Left cardiac atrium (tissue), 4 donors: Measurements from ENCODE around the gene PHPT1. TPM values are rescaled to one million over a fixed set of nuclear protein-coding genes. Genes with fewer than 3 reads are reported as not detected.

ENCODE experiments used
- ATAC-seq, 2 donors: fragments of 200-7000 bp; cut with Tn5 transposase; one replicate each; pipeline ENCODE4 v1.9.1; 2020; ENCODE audit warnings: mild to moderate bottlenecking in 2 of 2, moderate library complexity in 2 of 2
- DNase-seq: peaks from one replicate; pipeline ENCODE4 v3.0.0-alpha.2; 2020
- intact Hi-C, 2 donors: fragments of 100-400 bp; cut with DNase I; formaldehyde crosslinking; loops; one replicate each; pipeline versions ENCODE4 v1.14.1 to v1.15.1; 2022 to 2023
- microRNA-seq, 2 donors: library from miRNA; unstranded; fragments of <30 nt; microRNA quantifications; one replicate each; pipeline ENCODE4 v1.2.0, GENCODE V29; 2020
- total RNA-seq, 2 donors: library from RNA; stranded (reverse); fragmentation: NEBNext Ultra II Directional; extraction: Animal tissue kit (Norgen Biotek cat#: 25700); gene quantifications; one replicate each; pipeline ENCODE4 v1.2.1, GENCODE V29; 2021
- donor health status: DM: no; HTN: yes; CAD: no.
- donor health status: DM: no; HTN: yes; CAD: no; lungs with severe emphysema.
- donor health status: DM: yes; HTN: yes; CAD: no.
- donor health status: Dilated cardiomyopathy.

PHPT1 gene
- total RNA-seq, 2 donors from 2014 or later: 184 to 189 TPM

- ATAC-seq: no peak
- no peak for DNase-seq
- intact Hi-C loops: no loop called here
These were observed 41.5 kb downstream of the PHPT1 start for GRCh38 chr9:136890661-136891060.

GRCh38 chr9:136896027-136896426 lies 46.8 kb downstream of the PHPT1 start:
- intact Hi-C loops: no loop called here
- DNase-seq (no peak), ATAC-seq (no peak)

GRCh38 chr9:136898483-136899100 lies 49.4 kb downstream of the PHPT1 start:
- DNase-seq (no peak), ATAC-seq (no peak)
- intact Hi-C loops: no loop called here

- intact Hi-C loops: no loop called here
- DNase-seq (no peak), ATAC-seq (no peak)
These were observed 50.0 kb downstream of the PHPT1 start for GRCh38 chr9:136899196-136899595.

- no peak for ATAC-seq
- intact Hi-C loops: no loop called here
- DNase-seq: no peak
These were observed 51.3 kb downstream of the PHPT1 start for GRCh38 chr9:136900556-136900955.

Small RNA genes lying within 50 kb of the gene (microRNA-seq; reads per million reads assigned to microRNA genes)
- gene MIR4292 (0 reads per million in 2 donors), gene MIR4479 (0 reads per million in 2 donors)

Other genes starting within 250 kb of the PHPT1 start
- 100 to 1,000 TPM in 1 of 2 donors, 10 to 100 TPM in 1; 86.6 to 138 TPM for gene EGFL7, start 186.5 kb upstream of the PHPT1 start, total RNA-seq
- gene AGPAT2, start 162.0 kb upstream of the PHPT1 start, total RNA-seq: 100 to 1,000 TPM; 154 TPM
- 10 to 100 TPM; 23.2 to 35.2 TPM for gene DIPK1B, start 136.8 kb upstream of the PHPT1 start, total RNA-seq
- 10 to 100 TPM in 1 of 2 donors, 1 to 10 TPM in 1; 9.3 to 20.1 TPM for gene LCN10, start 106.5 kb upstream of the PHPT1 start, total RNA-seq
- 10 to 100 TPM; 18.2 to 51.8 TPM for gene LCN6, start 100.9 kb upstream of the PHPT1 start, total RNA-seq
- not detected for gene LCN8, start 91.2 kb upstream of the PHPT1 start, total RNA-seq
- 1 to 10 TPM in 1 of 2 donors, under 1 TPM in 1; 0.41 to 1.1 TPM for gene LCN15, start 84.9 kb upstream of the PHPT1 start, total RNA-seq
- gene TMEM141, start 58.1 kb upstream of the PHPT1 start, total RNA-seq: 10 to 100 TPM; 81.1 to 85.7 TPM
- 1 to 10 TPM; 1.1 to 1.6 TPM for gene CCDC183, start 53.1 kb upstream of the PHPT1 start, total RNA-seq
- 10 to 100 TPM; 61.6 to 71.4 TPM for gene RABL6, start 41.5 kb upstream of the PHPT1 start, total RNA-seq
- gene AJM1, start 6.9 kb upstream of the PHPT1 start, total RNA-seq: 1 to 10 TPM; 5.0 to 9.6 TPM
- 1 to 10 TPM; 3.7 to 8.4 TPM for gene MAMDC4, start 2.9 kb downstream of the PHPT1 start, total RNA-seq
- 100 to 1,000 TPM; 296 to 304 TPM for gene EDF1, start 16.9 kb downstream of the PHPT1 start, total RNA-seq
- 10 to 100 TPM in 1 of 2 donors, 1 to 10 TPM in 1; 8.8 to 11.8 TPM for gene TRAF2, start 37.1 kb downstream of the PHPT1 start, total RNA-seq
- gene FBXW5, start 95.3 kb downstream of the PHPT1 start, total RNA-seq: 100 to 1,000 TPM in 1 of 2 donors, 10 to 100 TPM in 1; 98.4 to 130 TPM
- gene C8G, start 95.8 kb downstream of the PHPT1 start, total RNA-seq: 1 to 10 TPM in 1 of 2 donors, under 1 TPM in 1; 0.88 to 3.5 TPM
- gene LCN12, start 102.9 kb downstream of the PHPT1 start, total RNA-seq: 10 to 100 TPM in 1 of 2 donors, 1 to 10 TPM in 1; 7.0 to 11.9 TPM
- gene PTGDS, start 128.1 kb downstream of the PHPT1 start, total RNA-seq: 1,000 to 10,000 TPM; 3,329 to 4,014 TPM
- 1 to 10 TPM; 6.4 to 9.6 TPM for gene LCNL1, start 133.6 kb downstream of the PHPT1 start, total RNA-seq
- gene PAXX, start 143.0 kb downstream of the PHPT1 start, total RNA-seq: 10 to 100 TPM; 25.4 to 30.2 TPM
- 1 to 10 TPM; 2.6 to 8.5 TPM for gene CLIC3, start 147.2 kb downstream of the PHPT1 start, total RNA-seq
- gene ABCA2, start 178.8 kb downstream of the PHPT1 start, total RNA-seq: 10 to 100 TPM; 30.0 to 33.2 TPM
- under 1 TPM; 0.24 to 0.35 TPM for gene FUT7, start 182.7 kb downstream of the PHPT1 start, total RNA-seq
- 10 to 100 TPM; 75.4 to 87.3 TPM for gene NPDC1, start 196.8 kb downstream of the PHPT1 start, total RNA-seq
- gene ENTPD2, start 204.7 kb downstream of the PHPT1 start, total RNA-seq: 1 to 10 TPM in 1 of 2 donors, under 1 TPM in 1; 0.60 to 2.2 TPM
- under 1 TPM; 0.39 to 0.44 TPM for gene SAPCD2, start 221.1 kb downstream of the PHPT1 start, total RNA-seq
- 10 to 100 TPM; 13.5 to 14.0 TPM for gene UAP1L1, start 228.1 kb downstream of the PHPT1 start, total RNA-seq
- 10 to 100 TPM; 21.9 to 28.8 TPM for gene MAN1B1, start 237.6 kb downstream of the PHPT1 start, total RNA-seq